HepG2 (cell line): ENCODE data around the gene MUC21.

ENCODE experiments used
- CBFB ChIP-seq: sonication (generic); formaldehyde crosslinking; IDR thresholded peaks from 2 replicates; pipeline ENCODE4 v1.4.0; 2020; ENCODE audit warnings: missing genetic modification reagents
- GABPA ChIP-seq, 2 experiments: IDR thresholded peaks; 2 replicates each; pipeline ENCODE4 v1.6.1; 2011 to 2016; ENCODE audit warnings: low read depth in 2 of 2, low read length in 1 of 2, missing biosample characterization in 1 of 2, missing genetic modification characterization in 1 of 2
- IRF9 ChIP-seq: sonication (generic); formaldehyde crosslinking; IDR thresholded peaks from 2 replicates; pipeline ENCODE4 v1.8.0; 2022; ENCODE audit warnings: missing genetic modification reagents, mild to moderate bottlenecking, borderline replicate concordance
- PRMT3 ChIP-seq: sonication (generic); formaldehyde crosslinking; IDR thresholded peaks from 2 replicates; pipeline ENCODE4 v1.8.1; 2022; ENCODE audit warnings: low read depth, mild to moderate bottlenecking, moderate library complexity, missing genetic modification reagents, borderline replicate concordance
- PRPF4 ChIP-seq: fragments of 200-400 bp; formaldehyde crosslinking; IDR thresholded peaks from 2 replicates; pipeline ENCODE4 v1.6.1; 2016; ENCODE audit warnings: low read length, low read depth; ENCODE audit not compliant: poor library complexity, severe bottlenecking
- REST ChIP-seq, 2 experiments: IDR thresholded peaks; 2 replicates each; pipeline ENCODE4 v1.6.1; 2011 to 2012; ENCODE audit warnings: low read length in 2 of 2, borderline replicate concordance in 1 of 2, low read depth in 1 of 2, mild to moderate bottlenecking in 1 of 2, moderate library complexity in 1 of 2
- TCF7 ChIP-seq: sonication (generic); IDR thresholded peaks from 2 replicates; pipeline ENCODE4 v1.6.1; 2016; ENCODE audit warnings: antibody characterized with exemption, low read depth
- TF ChIP-seq, protein P1 (sequence below): sonication (generic); formaldehyde crosslinking; IDR thresholded peaks from 2 replicates; pipeline ENCODE4 v1.5.0; 2020; ENCODE audit warnings: mild to moderate bottlenecking, missing genetic modification reagents, moderate library complexity
- TF ChIP-seq, protein P2 (sequence below), 2 experiments: sonication (generic) in 1 of 2; formaldehyde crosslinking in 1 of 2; IDR thresholded peaks; 2 replicates each; pipeline versions ENCODE4 v1.4.0 to v1.6.1; 2016 to 2020; ENCODE audit warnings: borderline replicate concordance in 1 of 2, low read depth in 1 of 2, mild to moderate bottlenecking in 1 of 2, missing genetic modification reagents in 1 of 2

- TF ChIP-seq TCF7 (no peak), REST (IDR thresholded peaks at IDR 0.05; ENCODE audit: borderline replicate concordance in 1 of 2, low read depth in 1 of 2, low read length in 2 of 2) (no peak), GABPA (IDR thresholded peaks at IDR 0.05; ENCODE audit: low read depth, low read length) (no peak), GABPA (CRISPR knock-in tag; IDR thresholded peaks at IDR 0.05; ENCODE audit: low read depth) (no peak), PRMT3 (no peak), CBFB (CRISPR knock-in tag) (no peak), PRPF4 (no peak), IRF9 (CRISPR knock-in tag) (no peak)
- TF ChIP-seq, protein P1, sequence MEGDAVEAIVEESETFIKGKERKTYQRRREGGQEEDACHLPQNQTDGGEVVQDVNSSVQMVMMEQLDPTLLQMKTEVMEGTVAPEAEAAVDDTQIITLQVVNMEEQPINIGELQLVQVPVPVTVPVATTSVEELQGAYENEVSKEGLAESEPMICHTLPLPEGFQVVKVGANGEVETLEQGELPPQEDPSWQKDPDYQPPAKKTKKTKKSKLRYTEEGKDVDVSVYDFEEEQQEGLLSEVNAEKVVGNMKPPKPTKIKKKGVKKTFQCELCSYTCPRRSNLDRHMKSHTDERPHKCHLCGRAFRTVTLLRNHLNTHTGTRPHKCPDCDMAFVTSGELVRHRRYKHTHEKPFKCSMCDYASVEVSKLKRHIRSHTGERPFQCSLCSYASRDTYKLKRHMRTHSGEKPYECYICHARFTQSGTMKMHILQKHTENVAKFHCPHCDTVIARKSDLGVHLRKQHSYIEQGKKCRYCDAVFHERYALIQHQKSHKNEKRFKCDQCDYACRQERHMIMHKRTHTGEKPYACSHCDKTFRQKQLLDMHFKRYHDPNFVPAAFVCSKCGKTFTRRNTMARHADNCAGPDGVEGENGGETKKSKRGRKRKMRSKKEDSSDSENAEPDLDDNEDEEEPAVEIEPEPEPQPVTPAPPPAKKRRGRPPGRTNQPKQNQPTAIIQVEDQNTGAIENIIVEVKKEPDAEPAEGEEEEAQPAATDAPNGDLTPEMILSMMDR (CRISPR knock-in tag): no peak
- TF ChIP-seq, protein P2, sequence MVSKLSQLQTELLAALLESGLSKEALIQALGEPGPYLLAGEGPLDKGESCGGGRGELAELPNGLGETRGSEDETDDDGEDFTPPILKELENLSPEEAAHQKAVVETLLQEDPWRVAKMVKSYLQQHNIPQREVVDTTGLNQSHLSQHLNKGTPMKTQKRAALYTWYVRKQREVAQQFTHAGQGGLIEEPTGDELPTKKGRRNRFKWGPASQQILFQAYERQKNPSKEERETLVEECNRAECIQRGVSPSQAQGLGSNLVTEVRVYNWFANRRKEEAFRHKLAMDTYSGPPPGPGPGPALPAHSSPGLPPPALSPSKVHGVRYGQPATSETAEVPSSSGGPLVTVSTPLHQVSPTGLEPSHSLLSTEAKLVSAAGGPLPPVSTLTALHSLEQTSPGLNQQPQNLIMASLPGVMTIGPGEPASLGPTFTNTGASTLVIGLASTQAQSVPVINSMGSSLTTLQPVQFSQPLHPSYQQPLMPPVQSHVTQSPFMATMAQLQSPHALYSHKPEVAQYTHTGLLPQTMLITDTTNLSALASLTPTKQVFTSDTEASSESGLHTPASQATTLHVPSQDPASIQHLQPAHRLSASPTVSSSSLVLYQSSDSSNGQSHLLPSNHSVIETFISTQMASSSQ (IDR thresholded peaks at IDR 0.05; ENCODE audit: low read depth): no peak
- TF ChIP-seq, protein P2 (CRISPR knock-in tag; IDR thresholded peaks at IDR 0.05; ENCODE audit: borderline replicate concordance): no peak
These were observed 28.0 kb upstream of the MUC21 start for GRCh38 chr6:30955367-30956042.
